Nephron progenitor cell (in vitro differentiated cells): ENCODE data around the gene TP53BP2.
A peak's percentile ranks its signal among the peaks of the same experiment; 100 is the strongest.

ENCODE experiments used
- DNase-seq: peaks from one replicate; pipeline ENCODE4 v3.0.0; 2021
- H3K27ac Mint-ChIP-seq: 2 replicates; pipeline ENCODE4 v1.8.0; 2021; ENCODE audit warnings: mild to moderate bottlenecking, moderate library complexity, mixed read lengths
- H3K27me3 Mint-ChIP-seq: 2 replicates; pipeline ENCODE4 v1.8.0; 2021; ENCODE audit warnings: mild to moderate bottlenecking, low read depth, mixed read lengths; ENCODE audit not compliant: poor library complexity
- H3K36me3 Mint-ChIP-seq: 2 replicates; pipeline ENCODE4 v1.8.0; 2021; ENCODE audit warnings: low read depth, mixed read lengths
- H3K4me1 Mint-ChIP-seq: 2 replicates; pipeline ENCODE4 v1.8.0; 2021; ENCODE audit warnings: mixed read lengths
- H3K4me3 Mint-ChIP-seq: 2 replicates; pipeline ENCODE4 v1.8.0; 2021; ENCODE audit warnings: mild to moderate bottlenecking, moderate library complexity, mixed read lengths
- H3K9me3 Mint-ChIP-seq: 2 replicates; pipeline ENCODE4 v1.8.0; 2021; ENCODE audit warnings: mild to moderate bottlenecking, moderate library complexity, mixed read lengths
- CTCF ChIP-seq: fragments of 200-600 bp; sonication (generic); IDR thresholded peaks from 2 replicates; pipeline ENCODE4 v1.5.0; 2021; ENCODE audit warnings: antibody characterized with exemption

The TP53BP2 gene

GRCh38 chr1:223840254-223840653 lies 5.5 kb downstream of the TP53BP2 start:
- Mint-ChIP-seq H3K27me3 (no peaks in the 10 kb centered on the region), H3K27ac (no peak overlapping the region), H3K36me3 (peaks cover 13% of the 10 kb centered on the region), H3K9me3 (peaks cover 7% of the 10 kb centered on the region), H3K4me1 (peaks cover 27% of the 10 kb centered on the region), H3K4me3 (no peak overlapping the region)
- DNase-seq: no peak
- TF ChIP-seq CTCF: no peak

GRCh38 chr1:223838125-223838854 lies 7.5 kb downstream of the TP53BP2 start:
- peaks cover 7% of the 10 kb centered on the region for H3K9me3 Mint-ChIP-seq
- H3K4me1 Mint-ChIP-seq: peaks cover 18% of the 10 kb centered on the region
- peaks cover 13% of the 10 kb centered on the region for H3K36me3 Mint-ChIP-seq
- H3K27me3 Mint-ChIP-seq: no peaks in the 10 kb centered on the region
- peak overlapping the region; percentile 34 for H3K27ac Mint-ChIP-seq
- no peak for DNase-seq
- TF ChIP-seq CTCF: no peak
- peak overlapping the region; percentile 53 for H3K4me3 Mint-ChIP-seq

GRCh38 chr1:223837687-223838086 lies 8.1 kb downstream of the TP53BP2 start:
- TF ChIP-seq CTCF: no peak
- peak overlapping the region; percentile 53 for H3K4me3 Mint-ChIP-seq
- peak; percentile 32 for DNase-seq
- H3K4me1 Mint-ChIP-seq: peaks cover 18% of the 10 kb centered on the region
- H3K27ac Mint-ChIP-seq: peak overlapping the region; percentile 87
- H3K36me3 Mint-ChIP-seq: peaks cover 10% of the 10 kb centered on the region
- H3K9me3 Mint-ChIP-seq: peaks cover 7% of the 10 kb centered on the region
- peaks cover under 1% of the 10 kb centered on the region for H3K27me3 Mint-ChIP-seq

GRCh38 chr1:223837206-223837605 lies 8.5 kb downstream of the TP53BP2 start:
- Mint-ChIP-seq H3K27me3 (peaks cover 3% of the 10 kb centered on the region), H3K9me3 (peaks cover 7% of the 10 kb centered on the region), H3K4me1 (peaks cover 18% of the 10 kb centered on the region), H3K4me3 (no peak overlapping the region), H3K27ac (peak overlapping the region; percentile 20), H3K36me3 (peaks cover 8% of the 10 kb centered on the region)
- no peak for TF ChIP-seq CTCF
- DNase-seq: no peak

- H3K4me3 Mint-ChIP-seq: no peak overlapping the region
- peaks cover 7% of the 10 kb centered on the region for H3K9me3 Mint-ChIP-seq
- no peak for TF ChIP-seq CTCF
- H3K4me1 Mint-ChIP-seq: peaks cover 18% of the 10 kb centered on the region
- no peak overlapping the region for H3K27ac Mint-ChIP-seq
- peaks cover 3% of the 10 kb centered on the region for H3K27me3 Mint-ChIP-seq
- DNase-seq: no peak
- H3K36me3 Mint-ChIP-seq: peaks cover 8% of the 10 kb centered on the region
Measured at GRCh38 chr1:223836586-223836985, 9.2 kb downstream of the TP53BP2 start.

GRCh38 chr1:223835754-223836153 lies 10.0 kb downstream of the TP53BP2 start:
- no peak for TF ChIP-seq CTCF
- H3K4me3 Mint-ChIP-seq: no peak overlapping the region
- H3K27ac Mint-ChIP-seq: no peak overlapping the region
- H3K9me3 Mint-ChIP-seq: peaks cover 7% of the 10 kb centered on the region
- peaks cover 16% of the 10 kb centered on the region for H3K4me1 Mint-ChIP-seq
- peaks cover 3% of the 10 kb centered on the region for H3K27me3 Mint-ChIP-seq
- no peak for DNase-seq
- H3K36me3 Mint-ChIP-seq: peaks cover 8% of the 10 kb centered on the region
